T-helper 17 cell (primary cell): ENCODE results near the gene SHCBP1L. TPM values are rescaled to one million over a fixed set of nuclear protein-coding genes. Genes with fewer than 3 reads are reported as not detected.

Source experiments
- ATAC-seq: fragments of 150-1000 bp; cut with Tn5 transposase; 2 replicates; pipeline ENCODE4 v1.10.0; 2021; ENCODE audit warnings: mild to moderate bottlenecking, moderate library complexity
- DNase-seq, 3 donors: peaks; one replicate each; pipeline versions ENCODE4 v3.0.0 to v3.0.0-alpha.2; 2020 to 2021
- H3K9me3 ChIP-seq: one replicate; pipeline ENCODE4 v1.7.0; 2013; ENCODE audit warnings: low read length, mild to moderate bottlenecking; ENCODE audit not compliant: control insufficient read depth, poor library complexity, severe bottlenecking
- H3K27ac Mint-ChIP-seq: one replicate; pipeline ENCODE4 v1.8.0; 2022; ENCODE audit warnings: mild to moderate bottlenecking, moderate library complexity, mixed read lengths
- H3K27me3 Mint-ChIP-seq: one replicate; pipeline ENCODE4 v1.8.0; 2022; ENCODE audit warnings: mixed read lengths
- H3K36me3 Mint-ChIP-seq: one replicate; pipeline ENCODE4 v1.8.0; 2022; ENCODE audit warnings: low read depth, mixed read lengths
- H3K4me1 Mint-ChIP-seq: one replicate; pipeline ENCODE4 v1.8.0; 2022; ENCODE audit warnings: mild to moderate bottlenecking, mixed read lengths
- H3K4me3 Mint-ChIP-seq: one replicate; pipeline ENCODE4 v1.8.0; 2022; ENCODE audit warnings: mild to moderate bottlenecking, moderate library complexity, mixed read lengths
- total RNA-seq, 4 donors: library from RNA in 2 of 4; stranded (reverse) in 2 of 4; gene quantifications; one replicate each; pipeline ENCODE4 v1.2.3 and lab custom pipeline; 2022 to 2026

SHCBP1L gene
- total RNA-seq, 2 donors from 2014 or later = not detected

- DNase-seq = no peak
- ATAC-seq = no peak
- H3K27ac Mint-ChIP-seq = peak overlapping the region; percentile 61
These were observed 83.7 kb downstream of the SHCBP1L start for GRCh38 chr1:182869241-182869666.

DNA sequence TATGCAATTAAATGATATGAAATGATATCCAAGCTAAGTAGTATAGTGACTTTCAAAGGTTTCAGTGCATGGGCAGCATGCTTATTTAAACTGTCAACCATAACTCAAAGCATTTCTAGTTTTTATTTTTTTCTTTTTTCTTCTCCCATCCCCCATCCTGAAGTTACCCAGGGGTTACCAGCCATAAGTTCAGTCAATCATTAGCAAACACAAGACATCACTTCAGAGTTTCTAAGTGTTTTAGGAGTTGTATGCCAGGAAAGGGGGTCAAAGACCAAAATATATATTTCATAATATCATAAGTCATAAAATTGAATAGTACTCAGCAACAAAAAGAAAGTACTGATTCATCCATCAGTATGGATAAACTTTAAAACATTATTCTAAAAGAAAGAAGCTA lies 85.1 kb downstream of the SHCBP1L start:
- no peaks in the 10 kb centered on the region for H3K9me3 ChIP-seq
- Mint-ChIP-seq H3K36me3 (peaks cover 5% of the 10 kb centered on the region), H3K27ac (peak overlapping the region; percentile 37), H3K4me1 (peaks cover 12% of the 10 kb centered on the region), H3K27me3 (no peaks in the 10 kb centered on the region), H3K4me3 (peak overlapping the region; percentile 21)
- no peak for ATAC-seq
- DNase-seq = no peak

More at GRCh38 chr1:182869241-182869666, 83.7 kb downstream of the SHCBP1L start:
- H3K4me1 Mint-ChIP-seq = peaks cover 16% of the 10 kb centered on the region
- no peaks in the 10 kb centered on the region for H3K27me3 Mint-ChIP-seq
- H3K36me3 Mint-ChIP-seq = peaks cover 12% of the 10 kb centered on the region
- H3K4me3 Mint-ChIP-seq = peak overlapping the region; percentile 43
- no peaks in the 10 kb centered on the region for H3K9me3 ChIP-seq

- no peak overlapping the region for H3K27ac Mint-ChIP-seq
- H3K4me1 Mint-ChIP-seq = peaks cover 11% of the 10 kb centered on the region
- no peaks in the 10 kb centered on the region for H3K27me3 Mint-ChIP-seq
- ATAC-seq = no peak
- H3K36me3 Mint-ChIP-seq = peaks cover 5% of the 10 kb centered on the region
- H3K4me3 Mint-ChIP-seq = no peak overlapping the region
- H3K9me3 ChIP-seq = no peaks in the 10 kb centered on the region
- no peak for DNase-seq
These were observed 89.0 kb downstream of the SHCBP1L start for GRCh38 chr1:182863940-182864339.

GRCh38 chr1:182862827-182863226 lies 90.1 kb downstream of the SHCBP1L start:
- H3K4me3 Mint-ChIP-seq = no peak overlapping the region
- ATAC-seq (no peak), DNase-seq (no peak)
- H3K27me3 Mint-ChIP-seq = no peaks in the 10 kb centered on the region
- peaks cover 5% of the 10 kb centered on the region for H3K36me3 Mint-ChIP-seq
- H3K4me1 Mint-ChIP-seq = peaks cover 11% of the 10 kb centered on the region
- no peak overlapping the region for H3K27ac Mint-ChIP-seq
- no peaks in the 10 kb centered on the region for H3K9me3 ChIP-seq

DNA sequence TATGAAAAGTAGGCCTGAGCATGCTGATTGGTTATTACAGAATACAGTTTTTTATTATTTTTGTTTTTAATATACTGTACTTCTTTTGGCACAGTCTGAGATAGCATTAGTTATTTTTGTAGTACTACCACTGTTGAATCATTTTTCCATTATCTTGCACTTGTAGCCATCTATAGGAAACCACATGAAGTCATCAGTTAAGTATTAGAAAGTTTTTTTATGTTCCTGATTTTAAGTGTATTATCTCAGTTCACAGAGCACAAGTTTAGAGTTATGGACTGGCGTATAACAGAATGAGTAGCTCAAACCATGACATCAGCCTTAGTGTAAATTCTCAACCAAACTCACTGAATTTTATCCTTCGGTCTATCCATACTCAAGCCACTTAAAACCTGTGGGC lies 91.0 kb downstream of the SHCBP1L start:
- no peak for DNase-seq
- Mint-ChIP-seq H3K4me1 (peaks cover 11% of the 10 kb centered on the region), H3K36me3 (peaks cover 5% of the 10 kb centered on the region), H3K4me3 (no peak overlapping the region), H3K27me3 (no peaks in the 10 kb centered on the region), H3K27ac (no peak overlapping the region)
- no peaks in the 10 kb centered on the region for H3K9me3 ChIP-seq
- ATAC-seq = no peak

- Mint-ChIP-seq H3K4me3 (no peak overlapping the region), H3K27me3 (no peaks in the 10 kb centered on the region), H3K36me3 (peaks cover 5% of the 10 kb centered on the region), H3K27ac (peak overlapping the region; percentile 72), H3K4me1 (peaks cover 9% of the 10 kb centered on the region)
- H3K9me3 ChIP-seq = no peaks in the 10 kb centered on the region
- ATAC-seq (no peak), DNase-seq (no peak)
These were observed 92.3 kb downstream of the SHCBP1L start for GRCh38 chr1:182860658-182861057.

DNA sequence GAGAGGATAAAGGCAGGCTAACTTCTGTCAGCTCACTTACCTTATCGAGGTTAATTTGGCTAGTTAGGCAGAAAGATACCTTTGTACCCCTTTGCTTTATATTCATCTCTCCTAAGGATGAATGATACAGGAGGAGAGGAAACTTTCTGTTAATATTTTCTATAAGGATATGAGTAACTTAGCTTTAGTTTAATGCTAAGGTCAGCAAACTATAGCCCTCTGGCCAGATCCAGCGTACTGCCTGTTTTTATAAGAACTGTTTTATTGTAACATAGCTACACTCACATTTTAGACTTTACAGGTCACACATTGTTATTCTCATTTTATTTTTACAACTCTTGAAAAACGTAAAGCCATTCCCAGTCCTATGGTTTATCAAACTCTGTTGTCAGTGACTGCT lies 95.8 kb downstream of the SHCBP1L start:
- Mint-ChIP-seq H3K4me1 (peaks cover 2% of the 10 kb centered on the region), H3K36me3 (peaks cover 3% of the 10 kb centered on the region), H3K27me3 (no peaks in the 10 kb centered on the region), H3K4me3 (no peak overlapping the region), H3K27ac (no peak overlapping the region)
- ATAC-seq (no peak), DNase-seq (no peak)
- H3K9me3 ChIP-seq = no peaks in the 10 kb centered on the region

- Mint-ChIP-seq H3K4me1 (peaks cover 2% of the 10 kb centered on the region), H3K36me3 (peaks cover 3% of the 10 kb centered on the region), H3K4me3 (no peak overlapping the region), H3K27me3 (no peaks in the 10 kb centered on the region), H3K27ac (no peak overlapping the region)
- DNase-seq (no peak), ATAC-seq (no peak)
- H3K9me3 ChIP-seq = no peaks in the 10 kb centered on the region
These were observed 97.1 kb downstream of the SHCBP1L start for GRCh38 chr1:182855911-182856310.

GRCh38 chr1:182851825-182852224 lies 101.1 kb downstream of the SHCBP1L start:
- H3K9me3 ChIP-seq = no peaks in the 10 kb centered on the region
- Mint-ChIP-seq H3K27ac (no peak overlapping the region), H3K27me3 (no peaks in the 10 kb centered on the region), H3K36me3 (peaks cover 7% of the 10 kb centered on the region), H3K4me3 (no peak overlapping the region), H3K4me1 (peaks cover 32% of the 10 kb centered on the region)
- no peak for DNase-seq
- ATAC-seq = no peak

- Mint-ChIP-seq H3K27ac (peak overlapping the region; percentile 37), H3K4me3 (no peak overlapping the region)
These were observed 102.6 kb downstream of the SHCBP1L start for GRCh38 chr1:182850319-182850718.

More at GRCh38 chr1:182850319-182850718, 102.6 kb downstream of the SHCBP1L start:
- DNase-seq (no peak), ATAC-seq (no peak)
- no peaks in the 10 kb centered on the region for H3K9me3 ChIP-seq
- Mint-ChIP-seq H3K36me3 (peaks cover 10% of the 10 kb centered on the region), H3K27me3 (no peaks in the 10 kb centered on the region), H3K4me1 (peaks cover 37% of the 10 kb centered on the region)

Other genes starting within 250 kb of the SHCBP1L start
- gene NPL, start 163.4 kb downstream of the SHCBP1L start, total RNA-seq = 1 to 10 TPM; 3.0 to 4.7 TPM
- gene DHX9, start 113.8 kb downstream of the SHCBP1L start, total RNA-seq = 100 to 1,000 TPM; 273 to 300 TPM
- under 1 TPM; 0.70 to 0.83 TPM for gene LAMC1, start 70.3 kb upstream of the SHCBP1L start, total RNA-seq
- gene LAMC2, start 233.1 kb upstream of the SHCBP1L start, total RNA-seq = not detected